Neural progenitor cell (in vitro differentiated cells): ENCODE data around the gene DTNB. TPM values are rescaled to one million over a fixed set of nuclear protein-coding genes. Genes with fewer than 3 reads are reported as not detected.

Experiments
- DNase-seq: peaks from one replicate; pipeline ENCODE4 v3.0.0-alpha.2; 2016; ENCODE audit warnings: low spot score
- H2AFZ ChIP-seq: fragments of 200-600 bp; sonication (generic); replicated peaks from 2 replicates; pipeline ENCODE4 v1.6.1; 2016; ENCODE audit warnings: antibody characterized with exemption
- H3F3A ChIP-seq: fragments of 200-600 bp; sonication (generic); 2 replicates; pipeline ENCODE4 v1.6.1; 2016; ENCODE audit warnings: antibody characterized with exemption, low read depth
- H3K27ac ChIP-seq: fragments of 200-600 bp; sonication (generic); 2 replicates; pipeline ENCODE4 v1.5.1; 2016; ENCODE audit warnings: mild to moderate bottlenecking
- H3K27me3 ChIP-seq: fragments of 200-600 bp; sonication (generic); 2 replicates; pipeline ENCODE4 v1.6.1; 2016; ENCODE audit warnings: mild to moderate bottlenecking, moderate library complexity
- H3K36me3 ChIP-seq: fragments of 200-600 bp; sonication (generic); 2 replicates; pipeline ENCODE4 v1.5.1; 2016
- H3K4me1 ChIP-seq: fragments of 200-600 bp; sonication (generic); 2 replicates; pipeline ENCODE4 v1.6.1; 2016; ENCODE audit warnings: mixed run types
- H3K4me2 ChIP-seq: fragments of 200-600 bp; sonication (generic); 2 replicates; pipeline ENCODE4 v1.6.1; 2016
- H3K4me3 ChIP-seq: fragments of 200-600 bp; sonication (generic); 2 replicates; pipeline ENCODE4 v1.5.1; 2016
- H3K79me2 ChIP-seq: fragments of 200-600 bp; sonication (generic); 2 replicates; pipeline ENCODE4 v1.6.1; 2016; ENCODE audit warnings: low read depth
- H3K9ac ChIP-seq: fragments of 200-600 bp; sonication (generic); 2 replicates; pipeline ENCODE4 v1.6.1; 2016
- H3K9me3 ChIP-seq: fragments of 200-600 bp; sonication (generic); 2 replicates; pipeline ENCODE4 v1.5.1; 2016; ENCODE audit warnings: low read depth
- H4K20me1 ChIP-seq: fragments of 200-600 bp; sonication (generic); 2 replicates; pipeline ENCODE4 v1.6.1; 2016; ENCODE audit warnings: low read depth
- H3K27ac Mint-ChIP-seq: 3 replicates; pipeline ENCODE4 v1.8.0; 2021; ENCODE audit warnings: mixed read lengths
- H3K27me3 Mint-ChIP-seq: 2 replicates; pipeline ENCODE4 v1.8.0; 2022; ENCODE audit warnings: low read depth, mild to moderate bottlenecking, inconsistent platforms, moderate library complexity, mixed read lengths; ENCODE audit not compliant: insufficient read depth
- H3K36me3 Mint-ChIP-seq: 3 replicates; pipeline ENCODE4 v1.8.0; 2021; ENCODE audit warnings: mixed read lengths
- H3K4me1 Mint-ChIP-seq: 3 replicates; pipeline ENCODE4 v1.8.0; 2021; ENCODE audit warnings: mixed read lengths
- H3K4me3 Mint-ChIP-seq: 3 replicates; pipeline ENCODE4 v1.8.0; 2021; ENCODE audit warnings: mild to moderate bottlenecking, moderate library complexity, mixed read lengths
- H3K9me3 Mint-ChIP-seq: 3 replicates; pipeline ENCODE4 v1.8.0; 2020; ENCODE audit warnings: mixed read lengths
- CTCF ChIP-seq: fragments of 200-600 bp; sonication (generic); IDR thresholded peaks from 2 replicates; pipeline ENCODE4 v1.5.1; 2017; ENCODE audit warnings: antibody characterized with exemption, mild to moderate bottlenecking
- EZH2 ChIP-seq: fragments of 200-600 bp; sonication (generic); IDR thresholded peaks from 2 replicates; pipeline ENCODE4 v1.6.1; 2017; ENCODE audit warnings: antibody characterized with exemption, mild to moderate bottlenecking, moderate library complexity
- EZH2phosphoT487 ChIP-seq: fragments of 200-600 bp; sonication (generic); IDR thresholded peaks from 2 replicates; pipeline ENCODE4 v1.6.1; 2017; ENCODE audit warnings: antibody characterized with exemption
- total RNA-seq: library from RNA; depleted of rRNA; stranded (reverse); fragments of >200 nt; gene quantifications from 2 replicates; pipeline ENCODE4 v1.2.3, GENCODE V29; 2015; ENCODE audit warnings: low replicate concordance

DTNB gene
- total RNA-seq, 1 donor from 2014 or later: 27.1 TPM

GRCh38 chr2:25339791-25340180 lies 333.6 kb downstream of the DTNB start:
- H3K9ac ChIP-seq: no peak overlapping the region
- Mint-ChIP-seq H3K9me3 (no peaks in the 10 kb centered on the region), H3K4me3 (peak overlapping the region; percentile 83), H3K36me3 (no peaks in the 10 kb centered on the region), H3K4me1 (peaks cover 29% of the 10 kb centered on the region), H3K27me3 (peaks cover 22% of the 10 kb centered on the region), H3K27ac (no peak overlapping the region)
- H2AFZ ChIP-seq: no peak overlapping the region
- DNase-seq: peak; percentile 60
- H3K4me2 ChIP-seq: peak overlapping the region; percentile 87
- H3K27me3 ChIP-seq: peaks cover 91% of the 10 kb centered on the region
- no peaks in the 10 kb centered on the region for H3K9me3 ChIP-seq
- H3K4me1 ChIP-seq: peaks cover 19% of the 10 kb centered on the region
- H3F3A ChIP-seq: peaks cover 26% of the 10 kb centered on the region
- peak overlapping the region; percentile 48 for H3K4me3 ChIP-seq
- TF ChIP-seq EZH2phosphoT487 (no peak), CTCF (peak; percentile 9), EZH2 (no peak)
- H4K20me1 ChIP-seq: peaks cover 36% of the 10 kb centered on the region
- H3K27ac ChIP-seq: no peak overlapping the region
- no peaks in the 10 kb centered on the region for H3K79me2 ChIP-seq
- no peaks in the 10 kb centered on the region for H3K36me3 ChIP-seq

GRCh38 chr2:25339211-25339674 lies 334.1 kb downstream of the DTNB start:
- peaks cover 26% of the 10 kb centered on the region for H3F3A ChIP-seq
- no peaks in the 10 kb centered on the region for H3K36me3 Mint-ChIP-seq
- H3K27ac Mint-ChIP-seq: no peak overlapping the region
- H3K4me1 Mint-ChIP-seq: peaks cover 33% of the 10 kb centered on the region
- TF ChIP-seq EZH2phosphoT487 (no peak), CTCF (no peak), EZH2 (no peak)
- no peaks in the 10 kb centered on the region for H3K79me2 ChIP-seq
- DNase-seq: no peak
- H3K4me3 Mint-ChIP-seq: peak overlapping the region; percentile 83
- no peak overlapping the region for H3K27ac ChIP-seq
- H4K20me1 ChIP-seq: peaks cover 36% of the 10 kb centered on the region
- H3K36me3 ChIP-seq: no peaks in the 10 kb centered on the region
- H3K4me2 ChIP-seq: no peak overlapping the region
- H3K27me3 Mint-ChIP-seq: peaks cover 25% of the 10 kb centered on the region
- H3K4me3 ChIP-seq: no peak overlapping the region
- no peaks in the 10 kb centered on the region for H3K9me3 Mint-ChIP-seq
- peaks cover 91% of the 10 kb centered on the region for H3K27me3 ChIP-seq
- peaks cover 19% of the 10 kb centered on the region for H3K4me1 ChIP-seq
- H3K9ac ChIP-seq: no peak overlapping the region
- H2AFZ ChIP-seq: no peak overlapping the region
- H3K9me3 ChIP-seq: no peaks in the 10 kb centered on the region

GRCh38 chr2:25338401-25338800 lies 335.0 kb downstream of the DTNB start:
- peak overlapping the region; percentile 83 for H3K4me3 Mint-ChIP-seq
- Histone ChIP-seq H3K27ac (no peak overlapping the region), H3K4me3 (no peak overlapping the region), H3K79me2 (no peaks in the 10 kb centered on the region), H3K27me3 (peaks cover 83% of the 10 kb centered on the region), H2AFZ (no peak overlapping the region), H4K20me1 (peaks cover 36% of the 10 kb centered on the region), H3F3A (peaks cover 26% of the 10 kb centered on the region), H3K4me1 (peaks cover 19% of the 10 kb centered on the region), H3K4me2 (no peak overlapping the region), H3K9me3 (no peaks in the 10 kb centered on the region), H3K36me3 (no peaks in the 10 kb centered on the region), H3K9ac (no peak overlapping the region)
- peaks cover 33% of the 10 kb centered on the region for H3K4me1 Mint-ChIP-seq
- no peaks in the 10 kb centered on the region for H3K36me3 Mint-ChIP-seq
- H3K27me3 Mint-ChIP-seq: peaks cover 20% of the 10 kb centered on the region
- DNase-seq: no peak
- H3K27ac Mint-ChIP-seq: no peak overlapping the region
- no peak for TF ChIP-seq CTCF
- no peak for TF ChIP-seq EZH2
- TF ChIP-seq EZH2phosphoT487: no peak
- H3K9me3 Mint-ChIP-seq: no peaks in the 10 kb centered on the region
